Activated CD8-positive, alpha-beta memory T cell treated with anti-CD3 and anti-CD28 coated beads, Interleukin-2, amount 50 U/mL, for 4 hours (primary cell): Measurements from ENCODE around the gene RNF135.
"Not testable (repeated sequence)": the region's sequence is repeated elsewhere in the genome, so short reads cannot be mapped to it uniquely, and the experiment has no call there.

Experiments used
- DNase-seq: peaks from one replicate; pipeline ENCODE4 v3.0.0-alpha.2; 2020

The RNF135 gene

DNA sequence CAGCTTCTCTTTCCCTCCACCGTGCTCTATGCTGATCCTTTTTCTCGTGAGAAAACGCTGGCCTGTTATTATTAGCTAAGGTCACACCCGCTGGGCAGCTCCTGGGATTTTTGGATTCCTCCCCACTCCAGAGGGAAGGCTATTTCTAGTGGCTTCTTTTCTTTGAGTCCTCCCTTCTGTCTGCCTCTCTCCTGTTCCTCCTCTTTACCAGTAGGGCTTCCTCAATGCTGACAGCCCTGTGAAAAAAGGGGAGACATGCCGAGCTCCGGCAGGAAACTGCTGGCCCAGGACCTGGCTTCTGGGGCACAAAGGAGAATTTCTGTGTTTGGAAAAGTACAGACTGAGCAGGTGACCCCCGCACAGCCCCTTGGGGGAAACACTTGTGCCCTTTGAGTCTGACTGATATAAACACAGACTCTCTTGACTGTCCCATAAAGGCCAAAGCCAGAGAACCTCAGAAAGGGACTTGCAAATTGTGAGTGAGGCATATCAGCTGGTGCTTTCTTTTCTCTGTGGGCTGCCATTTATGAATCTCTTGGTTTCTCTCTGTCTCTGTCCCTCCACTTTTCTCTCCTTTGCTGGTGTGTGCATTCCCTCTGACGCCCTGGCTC is 14.0 kb upstream of the RNF135 start:
- no peak for DNase-seq

DNA sequence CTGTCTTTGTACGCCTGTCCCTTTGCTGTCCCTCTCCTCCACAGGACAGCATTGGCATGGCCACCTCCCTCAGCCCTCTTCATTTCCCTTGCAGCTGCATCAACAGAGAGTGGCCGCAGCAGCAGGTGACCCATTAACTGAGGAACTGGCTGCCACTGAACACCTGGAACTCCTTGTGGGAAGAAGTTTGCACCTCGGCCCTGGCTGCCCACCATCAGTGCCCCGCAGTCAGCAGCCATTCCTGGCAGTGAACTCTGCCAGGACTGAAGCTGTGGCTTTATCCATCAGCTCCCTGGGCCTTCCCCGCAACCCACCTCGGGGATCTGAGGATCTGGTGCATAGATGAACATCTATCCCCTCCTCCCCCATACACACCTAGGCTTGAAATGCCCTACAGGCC is 13.1 kb upstream of the RNF135 start:
- no peak for DNase-seq

DNA sequence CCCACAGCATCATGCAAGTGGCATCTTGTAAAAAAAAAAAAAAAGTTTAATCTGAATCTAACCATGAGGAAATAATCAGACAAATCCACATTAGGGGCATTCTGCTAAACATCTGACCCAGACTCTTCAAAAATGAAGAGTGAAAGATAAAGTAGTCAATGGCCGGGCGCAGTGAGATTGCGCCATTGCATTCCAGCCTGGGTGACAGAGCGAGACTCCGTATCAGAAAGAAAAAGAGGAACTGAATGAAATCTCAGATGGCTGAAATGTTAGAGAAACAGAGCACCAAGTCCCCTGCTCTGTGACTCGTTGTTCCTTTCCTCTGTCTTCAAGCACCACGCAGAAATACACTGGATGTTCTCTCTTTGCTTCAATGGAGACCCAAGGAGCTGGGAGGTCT is 12.7 kb upstream of the RNF135 start:
- DNase-seq, result no peak

- no peak for DNase-seq
These were observed 9.3 kb upstream of the RNF135 start for GRCh38 chr17:30961209-30962188.

DNA sequence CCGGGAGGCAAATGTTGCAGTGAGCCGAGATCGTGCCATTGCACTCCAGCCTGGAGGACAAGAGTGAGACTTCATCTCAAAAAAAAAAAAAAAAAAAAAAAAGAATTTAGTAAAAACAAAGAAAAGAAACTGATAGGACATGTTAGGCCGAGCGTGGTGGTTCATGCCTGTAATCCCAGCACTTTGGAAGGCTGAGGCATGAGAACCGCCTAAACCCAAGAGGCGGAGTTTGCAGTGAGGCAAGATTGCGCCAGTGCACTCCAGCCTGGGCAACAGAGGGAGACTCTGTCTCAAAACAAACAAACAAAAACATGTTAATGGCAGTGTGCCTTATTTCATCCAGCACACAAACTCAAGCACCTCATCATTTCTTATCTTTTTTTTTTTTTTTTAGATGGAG is 6.5 kb upstream of the RNF135 start:
- DNase-seq, result not testable (repeated sequence)

GRCh38 chr17:30964876-30965275 is 6.0 kb upstream of the RNF135 start:
- DNase-seq, result no peak

- DNase-seq, result no peak
These were observed 5.2 kb upstream of the RNF135 start for GRCh38 chr17:30965686-30966085.

DNA sequence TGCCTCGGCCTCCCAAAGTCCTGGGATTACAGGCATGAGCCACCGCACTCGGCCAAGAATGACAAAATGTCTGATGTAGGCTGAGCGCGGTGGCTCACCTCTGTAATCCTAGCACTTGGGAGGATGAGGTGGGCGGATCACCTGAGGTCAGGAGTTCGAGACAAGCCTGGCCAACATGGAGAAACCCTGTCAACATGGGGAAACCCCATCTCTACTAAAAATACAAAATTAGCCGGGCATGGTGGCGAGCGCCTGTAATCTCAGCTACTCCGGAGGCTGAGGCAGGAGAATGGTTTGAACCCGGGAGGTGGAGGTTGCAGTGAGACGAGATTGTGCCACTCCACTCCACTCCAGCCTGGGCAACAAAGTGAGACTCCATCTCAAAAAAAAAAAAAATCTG is 2.9 kb upstream of the RNF135 start:
- not testable (repeated sequence) for DNase-seq

DNA sequence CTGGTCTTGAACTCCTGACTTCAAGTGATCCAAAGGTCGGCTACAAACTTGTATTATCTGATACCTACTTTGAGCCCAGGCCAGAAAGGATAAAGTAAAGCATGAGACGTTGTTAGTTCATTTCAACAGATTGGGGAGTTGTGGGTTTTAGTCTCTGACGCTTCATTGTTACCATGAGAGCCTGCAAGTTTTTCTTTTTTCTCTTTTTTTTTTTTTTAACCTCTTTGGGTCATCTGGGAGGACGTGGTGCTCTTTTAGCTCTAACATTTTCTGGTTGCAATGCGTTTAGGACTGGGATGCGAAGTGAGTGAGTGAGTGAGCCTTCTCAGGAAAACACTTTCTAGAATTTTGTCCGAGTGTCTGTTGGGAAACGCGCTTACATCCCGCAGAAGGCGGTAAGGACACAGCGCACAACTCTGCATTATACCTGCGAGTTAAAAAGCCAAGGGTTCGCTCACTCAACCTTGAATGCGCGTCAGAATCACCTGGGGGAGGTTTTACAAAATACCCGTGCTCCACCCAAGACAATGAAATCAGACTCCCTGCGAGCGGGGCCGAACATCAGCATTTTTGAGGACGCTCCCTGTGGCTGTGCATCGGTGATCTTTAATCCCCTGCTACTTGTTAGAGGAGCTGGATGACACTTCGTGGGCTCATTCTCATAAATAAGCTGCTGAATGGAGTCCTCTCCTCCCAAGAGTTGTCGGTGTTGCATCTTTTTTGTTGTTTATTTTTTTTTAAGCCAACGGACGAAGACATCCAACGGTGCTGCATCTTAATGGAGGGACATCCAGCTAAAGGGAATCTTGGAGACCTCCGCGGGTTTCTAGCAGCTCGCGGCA is 629 bp upstream of the RNF135 start:
- peak; percentile 20 for DNase-seq

- no peak for DNase-seq
These were observed 4.4 kb downstream of the RNF135 start for GRCh38 chr17:30975042-30975820.

GRCh38 chr17:30979919-30980318 is 9.1 kb downstream of the RNF135 start:
- DNase-seq, result not testable (repeated sequence)

GRCh38 chr17:30981531-30982519 is 11.0 kb downstream of the RNF135 start:
- DNase-seq, result no peak

GRCh38 chr17:30982855-30983254 is 12.0 kb downstream of the RNF135 start:
- no peak for DNase-seq

DNA sequence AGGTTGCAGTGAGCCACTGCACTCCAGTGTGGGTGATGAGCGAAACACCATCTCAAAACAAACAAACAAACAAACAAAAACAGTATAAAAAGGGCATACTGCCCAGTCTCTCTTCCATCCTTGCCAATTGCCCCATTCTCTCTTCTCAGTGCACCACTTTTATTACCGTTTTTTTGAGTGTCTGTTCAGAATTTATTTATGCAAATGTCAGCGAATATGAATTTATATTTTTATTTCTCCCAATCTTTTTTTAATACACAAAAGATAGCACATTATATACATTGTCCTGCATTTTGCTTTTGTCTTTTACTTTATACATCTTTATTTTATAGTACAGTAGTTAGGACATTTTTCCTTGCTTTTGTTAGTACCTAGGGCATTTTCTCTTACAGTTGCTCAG is 19.6 kb downstream of the RNF135 start:
- DNase-seq, result no peak

- no peak for DNase-seq
These were observed 21.7 kb downstream of the RNF135 start for GRCh38 chr17:30992551-30992950.

GRCh38 chr17:30995347-30995746 is 24.5 kb downstream of the RNF135 start:
- DNase-seq, result no peak

GRCh38 chr17:30996486-30996885 is 25.6 kb downstream of the RNF135 start:
- DNase-seq, result no peak

- DNase-seq, result no peak
These were observed 26.4 kb downstream of the RNF135 start for GRCh38 chr17:30997270-30997669.

DNA sequence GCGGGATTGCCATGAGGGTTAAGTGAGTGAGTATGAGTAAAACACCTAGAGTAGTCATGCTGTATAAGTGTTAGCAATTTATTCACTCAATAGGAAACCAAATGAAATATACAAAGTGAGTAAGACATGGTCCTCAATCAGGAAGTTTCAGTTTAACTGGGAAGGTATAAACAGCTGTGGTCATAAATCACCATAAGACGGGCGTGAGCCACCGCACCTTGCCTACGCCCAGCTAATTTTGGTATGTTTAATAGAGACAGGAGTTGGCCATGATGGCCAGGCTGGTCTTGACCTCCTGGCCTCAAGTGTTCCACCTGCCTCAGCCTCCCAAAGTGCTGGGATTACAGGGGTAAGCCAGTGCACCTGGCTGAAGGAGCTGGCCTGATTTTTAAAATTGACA is 27.0 kb downstream of the RNF135 start:
- DNase-seq, result no peak

- DNase-seq, result no peak
These were observed 31.2 kb downstream of the RNF135 start for GRCh38 chr17:31002047-31002446.

DNA sequence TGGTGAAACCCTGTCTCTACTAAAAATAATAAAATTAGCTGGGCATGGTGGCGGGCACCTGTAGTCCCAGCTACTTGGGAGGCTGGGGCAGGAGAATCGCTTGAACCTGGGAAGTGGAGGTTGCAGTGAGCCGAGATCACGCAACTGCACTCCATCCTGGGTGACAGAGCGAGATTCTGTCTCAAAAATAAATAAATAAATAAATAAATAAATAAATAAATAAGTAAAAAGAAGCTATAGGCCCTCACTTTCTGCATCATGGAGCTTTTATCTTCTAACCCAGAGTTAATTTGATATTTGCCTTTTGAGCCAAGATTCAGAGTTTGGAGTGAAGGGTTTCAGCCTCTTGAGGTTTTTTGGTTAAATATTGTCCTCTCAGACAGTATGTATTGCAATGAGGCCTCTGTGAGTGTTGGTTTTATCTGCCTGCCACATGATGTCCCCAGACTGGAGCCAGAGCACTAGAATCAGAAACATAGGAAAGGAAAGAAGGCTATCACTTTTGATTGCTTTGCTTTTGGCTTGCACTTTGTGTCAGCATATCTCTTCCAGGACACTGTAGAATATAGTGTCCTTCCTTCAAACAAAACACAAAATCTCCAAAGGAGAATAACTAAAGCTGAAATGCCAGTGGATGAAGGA is 32.5 kb downstream of the RNF135 start:
- DNase-seq, result no peak
